H1 (cell line): ENCODE measurements around the gene PRELID1. TPM values are rescaled to one million over a fixed set of nuclear protein-coding genes. Genes with fewer than 3 reads are reported as not detected.

Experiments
- BRCA1 ChIP-seq: IDR thresholded peaks from 2 replicates; pipeline ENCODE4 v1.6.1; 2012; ENCODE audit warnings: low read depth, low read length, improper control_type of control experiment
- CHD2 ChIP-seq: IDR thresholded peaks from 2 replicates; pipeline ENCODE4 v1.6.1; 2012; ENCODE audit warnings: low read length, improper control_type of control experiment
- CHD7 ChIP-seq: fragments of 300-600 bp; sonication (generic); IDR thresholded peaks from 2 replicates; pipeline ENCODE4 v1.7.1; 2012; ENCODE audit warnings: low read length, moderate library complexity, mild to moderate bottlenecking, inconsistent platforms; ENCODE audit not compliant: insufficient replicate concordance
- KDM4A ChIP-seq: IDR thresholded peaks from one replicate; pipeline ENCODE4 v1.7.1; 2012; ENCODE audit warnings: low read depth, mild to moderate bottlenecking, moderate library complexity, low read length, inconsistent platforms; ENCODE audit not compliant: severe bottlenecking
- NRF1 ChIP-seq: IDR thresholded peaks from 2 replicates; pipeline ENCODE4 v1.6.1; 2011; ENCODE audit warnings: mild to moderate bottlenecking, low read depth, low read length, improper control_type of control experiment
- POLR2A ChIP-seq, 2 experiments: IDR thresholded peaks; 1 replicate in 1 of 2; 2 replicates in 1 of 2; pipeline ENCODE4 v1.6.1; 2011; ENCODE audit warnings: low read depth in 2 of 2, low read length in 2 of 2, mild to moderate bottlenecking in 2 of 2; ENCODE audit errors: control extremely low read depth in 1 of 2
- POU5F1 ChIP-seq: IDR thresholded peaks from 2 replicates; pipeline ENCODE4 v1.6.1; 2011; ENCODE audit warnings: low read depth, mild to moderate bottlenecking, low read length, moderate library complexity
- RNF2 ChIP-seq: fragments of 200-900, 300-1000 bp; sonication (generic); IDR thresholded peaks from 2 replicates; pipeline ENCODE4 v1.7.1; 2016; ENCODE audit warnings: borderline replicate concordance, low read depth, mild to moderate bottlenecking, antibody characterized with exemption, low read length; ENCODE audit not compliant: poor library complexity, severe bottlenecking; ENCODE audit errors: missing control alignments
- TCF12 ChIP-seq: IDR thresholded peaks from 2 replicates; pipeline ENCODE4 v1.6.1; 2011; ENCODE audit warnings: low read depth, mild to moderate bottlenecking, low read length
- ZNF274 ChIP-seq: IDR thresholded peaks from 2 replicates; pipeline ENCODE4 v1.7.0; 2012; ENCODE audit warnings: low read length, borderline replicate concordance; ENCODE audit errors: extremely low read depth
- polyA plus RNA-seq, 7 experiments: library from polyadenylated mRNA; depleted of rRNA in 3 of 7; stranded (reverse) in 5 of 7; unstranded in 2 of 7; fragments of >200 nt in 5 of 7; fragments of 200-250 nt in 2 of 7; gene quantifications; 1 replicate in 5 of 7; 2 replicates in 1 of 7; 4 replicates in 1 of 7; pipeline versions ENCODE4 v1.2.1 to v1.2.3, GENCODE V29; 2011 to 2013; ENCODE audit warnings: missing spikeins in 2 of 7, mixed read lengths in 2 of 7
- total RNA-seq: library from RNA; stranded (reverse); fragmentation: NEBNext Ultra II Directional; extraction: Animal tissue kit (Norgen Biotek cat#: 25700); gene quantifications from 2 replicates; pipeline ENCODE4 v1.2.1, GENCODE V29; 2021

PRELID1 gene
- total and polyA plus RNA-seq, 2 of the 8 experiments (the other 6 are each of a cell fraction or from before 2014, with no cell fraction given): 272 to 428 TPM

- TF ChIP-seq CHD7 (no peak), KDM4A (no peak), POU5F1 (no peak), BRCA1 (no peak), NRF1 (no peak), POLR2A (IDR thresholded peaks at IDR 0.05; ENCODE audit: control extremely low read depth in 1 of 2, low read depth in 2 of 2, low read length in 2 of 2) (no peak), CHD2 (no peak), RNF2 (no peak), TCF12 (no peak), ZNF274 (no peak)
Observed at GRCh38 chr5:177354256-177354655, 50.7 kb downstream of the PRELID1 start (continued).
